Adipocyte (in vitro differentiated cells): ENCODE results near the gene MDH1B.

Source experiments
- DNase-seq: peaks from one replicate; pipeline ENCODE4 v3.0.0-alpha.2; 2015; ENCODE audit warnings: low read depth
- H3K27me3 ChIP-seq: replicated peaks from 2 replicates; pipeline ENCODE4 v1.7.0; 2013; ENCODE audit warnings: mild to moderate bottlenecking, low read length, moderate library complexity; ENCODE audit not compliant: control insufficient read depth, insufficient read depth
- H3K36me3 ChIP-seq: 2 replicates; pipeline ENCODE4 v1.7.0; 2013; ENCODE audit warnings: low read length, mild to moderate bottlenecking, moderate library complexity; ENCODE audit not compliant: control insufficient read depth, insufficient read depth, severe bottlenecking
- H3K4me1 ChIP-seq: 2 replicates; pipeline ENCODE4 v1.7.0; 2013; ENCODE audit warnings: mild to moderate bottlenecking, low read length, moderate library complexity; ENCODE audit not compliant: control insufficient read depth, insufficient read depth
- H3K4me3 ChIP-seq: 2 replicates; pipeline ENCODE4 v1.7.0; 2013; ENCODE audit warnings: mild to moderate bottlenecking, low read length, moderate library complexity
- H3K9ac ChIP-seq: 2 replicates; pipeline ENCODE4 v1.7.0; 2013; ENCODE audit warnings: mild to moderate bottlenecking, low read length, moderate library complexity
- H3K9me3 ChIP-seq: 2 replicates; pipeline ENCODE4 v1.7.0; 2013; ENCODE audit warnings: mild to moderate bottlenecking, low read length, moderate library complexity; ENCODE audit not compliant: control insufficient read depth

MDH1B gene

GRCh38 chr2:206798000-206798399 is 32.9 kb upstream of the MDH1B start:
- H3K9ac ChIP-seq: no peak overlapping the region
- H3K27me3 ChIP-seq: no peaks in the 10 kb centered on the region
- H3K9me3 ChIP-seq: no peaks in the 10 kb centered on the region
- peaks cover 28% of the 10 kb centered on the region for H3K36me3 ChIP-seq
- H3K4me1 ChIP-seq: peaks cover 19% of the 10 kb centered on the region
- DNase-seq: no peak
- no peak overlapping the region for H3K4me3 ChIP-seq

- H3K9ac ChIP-seq: no peak overlapping the region
- peaks cover 33% of the 10 kb centered on the region for H3K36me3 ChIP-seq
- H3K9me3 ChIP-seq: no peaks in the 10 kb centered on the region
- H3K4me3 ChIP-seq: no peak overlapping the region
- no peaks in the 10 kb centered on the region for H3K27me3 ChIP-seq
- no peak for DNase-seq
- H3K4me1 ChIP-seq: peaks cover 19% of the 10 kb centered on the region
Measured at GRCh38 chr2:206797376-206797775, 32.2 kb upstream of the MDH1B start.

- Histone ChIP-seq H3K4me1 (peaks cover 15% of the 10 kb centered on the region), H3K9ac (no peak overlapping the region), H3K36me3 (peaks cover 76% of the 10 kb centered on the region), H3K4me3 (no peak overlapping the region), H3K27me3 (no peaks in the 10 kb centered on the region), H3K9me3 (no peaks in the 10 kb centered on the region)
- no peak for DNase-seq
Measured at GRCh38 chr2:206792645-206793044, 27.5 kb upstream of the MDH1B start.

- Histone ChIP-seq H3K9ac (no peak overlapping the region), H3K27me3 (no peaks in the 10 kb centered on the region), H3K4me3 (no peak overlapping the region), H3K36me3 (peaks cover 86% of the 10 kb centered on the region), H3K9me3 (no peaks in the 10 kb centered on the region), H3K4me1 (peaks cover 15% of the 10 kb centered on the region)
- DNase-seq: peak; percentile 70
Measured at GRCh38 chr2:206790311-206790935, 25.3 kb upstream of the MDH1B start.

- no peaks in the 10 kb centered on the region for H3K9me3 ChIP-seq
- H3K36me3 ChIP-seq: peaks cover 78% of the 10 kb centered on the region
- no peak for DNase-seq
- no peaks in the 10 kb centered on the region for H3K4me1 ChIP-seq
- no peak overlapping the region for H3K4me3 ChIP-seq
- no peaks in the 10 kb centered on the region for H3K27me3 ChIP-seq
- no peak overlapping the region for H3K9ac ChIP-seq
Measured at GRCh38 chr2:206784559-206785353, 19.6 kb upstream of the MDH1B start.

- Histone ChIP-seq H3K9me3 (no peaks in the 10 kb centered on the region), H3K36me3 (peaks cover 78% of the 10 kb centered on the region)
- no peak for DNase-seq
Measured at GRCh38 chr2:206783718-206784117, 18.6 kb upstream of the MDH1B start.

GRCh38 chr2:206780671-206781070 is 15.5 kb upstream of the MDH1B start:
- H3K9me3 ChIP-seq: peaks cover 7% of the 10 kb centered on the region
- no peak overlapping the region for H3K4me3 ChIP-seq
- H3K36me3 ChIP-seq: peaks cover 74% of the 10 kb centered on the region
- H3K4me1 ChIP-seq: no peaks in the 10 kb centered on the region
- no peak for DNase-seq
- H3K27me3 ChIP-seq: no peaks in the 10 kb centered on the region
- H3K9ac ChIP-seq: no peak overlapping the region

More at GRCh38 chr2:206783718-206784117, 18.6 kb upstream of the MDH1B start:
- Histone ChIP-seq H3K4me1 (no peaks in the 10 kb centered on the region), H3K27me3 (no peaks in the 10 kb centered on the region), H3K4me3 (no peak overlapping the region), H3K9ac (no peak overlapping the region)

GRCh38 chr2:206776432-206776831 is 11.3 kb upstream of the MDH1B start:
- H3K9me3 ChIP-seq: peaks cover 7% of the 10 kb centered on the region
- no peak for DNase-seq
- peaks cover 86% of the 10 kb centered on the region for H3K36me3 ChIP-seq

GRCh38 chr2:206774871-206775270 is 9.7 kb upstream of the MDH1B start:
- Histone ChIP-seq H3K9me3 (peaks cover 7% of the 10 kb centered on the region), H3K4me1 (no peaks in the 10 kb centered on the region), H3K27me3 (no peaks in the 10 kb centered on the region), H3K9ac (no peak overlapping the region), H3K36me3 (peaks cover 87% of the 10 kb centered on the region), H3K4me3 (no peak overlapping the region)
- no peak for DNase-seq

More at GRCh38 chr2:206776432-206776831, 11.3 kb upstream of the MDH1B start:
- no peaks in the 10 kb centered on the region for H3K27me3 ChIP-seq
- no peaks in the 10 kb centered on the region for H3K4me1 ChIP-seq
- H3K4me3 ChIP-seq: no peak overlapping the region
- no peak overlapping the region for H3K9ac ChIP-seq

- Histone ChIP-seq H3K9me3 (no peaks in the 10 kb centered on the region), H3K27me3 (peaks cover 7% of the 10 kb centered on the region), H3K4me3 (peak overlapping the region; percentile 100), H3K36me3 (peaks cover 21% of the 10 kb centered on the region), H3K4me1 (peaks cover 10% of the 10 kb centered on the region), H3K9ac (peak overlapping the region; percentile 96)
- no peak for DNase-seq
Measured at GRCh38 chr2:206766057-206766930, 1.2 kb upstream of the MDH1B start.

GRCh38 chr2:206764673-206765241 is 371 bp downstream of the MDH1B start:
- no peak for DNase-seq
- Histone ChIP-seq H3K4me3 (peak overlapping the region; percentile 100), H3K9ac (peak overlapping the region; percentile 96), H3K27me3 (peaks cover 7% of the 10 kb centered on the region), H3K36me3 (peaks cover 9% of the 10 kb centered on the region), H3K4me1 (peaks cover 10% of the 10 kb centered on the region), H3K9me3 (no peaks in the 10 kb centered on the region)
